Endometrium (tissue), 2 donors: ENCODE measurements around the gene AGBL3.

Experiments
- FAIRE-seq: peaks from 2 replicates; lab custom pipeline; 2012; peaks lifted over from hg19 to GRCh38; lab: Jason Lieb, UNC
- donor health status: control.
- donor health status: control.

The AGBL3 gene

DNA sequence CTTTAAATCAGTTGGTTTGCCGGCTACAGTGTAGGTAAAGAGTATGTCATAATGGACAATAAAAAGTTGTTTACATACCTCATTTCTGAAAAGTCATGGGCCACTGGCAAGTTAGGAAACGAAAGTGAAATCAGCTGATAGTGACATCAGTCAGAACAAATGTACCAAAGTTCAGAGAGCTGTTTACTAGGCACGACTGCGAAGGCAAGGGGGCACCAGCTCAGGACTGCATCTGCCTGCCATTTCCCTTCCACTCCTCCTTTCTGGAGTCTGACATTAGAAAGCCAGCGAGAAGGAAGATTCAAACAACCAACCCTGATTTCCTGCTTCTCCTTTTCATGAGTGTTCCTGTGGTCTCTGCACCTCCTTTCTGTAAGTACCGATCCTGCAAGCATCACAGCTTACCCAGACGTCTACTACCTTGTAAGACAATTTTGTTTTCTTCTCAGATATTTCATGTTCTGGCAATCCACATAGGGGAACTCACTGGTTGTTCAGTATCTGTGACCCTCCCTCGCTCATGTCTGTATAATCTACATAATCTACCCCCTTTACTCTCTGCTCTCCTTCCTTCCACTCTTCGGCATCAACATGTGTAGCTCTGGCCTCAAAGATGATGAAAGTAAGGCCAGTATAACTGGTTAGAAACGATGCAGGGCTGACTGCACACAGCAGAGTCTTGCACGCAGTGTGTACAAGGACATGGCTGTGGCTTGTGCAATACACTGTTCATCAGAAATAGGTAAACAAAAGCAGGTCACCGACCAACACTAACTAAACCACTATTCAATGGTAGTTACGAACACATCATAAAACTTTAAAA lies 161.8 kb downstream of the AGBL3 start, which contains the start of gene TMEM140:
Gene TMEM140 (plus strand): TSS at position 174 of the 823 bp plus-strand sequence. CDS start 16,370 bp downstream, outside the sequence.
- no peak for FAIRE-seq

DNA sequence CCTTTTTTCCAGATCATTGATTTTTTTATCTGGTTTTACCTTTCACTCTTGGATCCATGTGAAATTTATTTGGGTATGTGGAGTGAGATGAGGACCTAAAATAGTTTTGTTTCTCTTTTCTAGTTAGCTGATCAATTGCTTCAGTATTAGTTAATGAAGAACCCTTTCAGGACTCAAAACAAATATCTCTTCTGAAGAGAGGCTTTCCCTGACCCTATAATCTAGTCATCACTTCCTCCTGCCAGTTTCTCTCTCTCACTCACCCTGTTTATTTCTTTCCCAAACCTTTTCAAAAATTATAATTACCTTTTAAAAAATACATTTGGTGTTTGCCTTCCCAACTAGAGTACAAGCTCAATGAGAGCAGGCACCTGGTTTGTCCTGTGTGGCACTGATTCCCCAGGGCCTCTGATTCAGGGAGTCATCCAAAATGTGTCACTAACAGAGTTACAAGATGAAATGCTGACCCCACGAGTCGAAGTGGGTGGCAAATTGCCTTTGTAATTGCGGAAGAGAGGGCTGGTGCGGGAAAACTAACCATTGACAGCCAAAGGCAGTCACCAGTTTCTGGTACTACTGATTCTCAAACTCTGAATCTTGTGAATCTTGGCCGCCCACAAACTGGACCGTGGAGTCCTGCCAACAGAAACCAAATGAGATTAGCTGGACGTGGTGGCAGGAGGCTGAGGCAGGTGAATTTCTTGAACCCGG lies 163.9 kb downstream of the AGBL3 start:
- FAIRE-seq, result no peak

DNA sequence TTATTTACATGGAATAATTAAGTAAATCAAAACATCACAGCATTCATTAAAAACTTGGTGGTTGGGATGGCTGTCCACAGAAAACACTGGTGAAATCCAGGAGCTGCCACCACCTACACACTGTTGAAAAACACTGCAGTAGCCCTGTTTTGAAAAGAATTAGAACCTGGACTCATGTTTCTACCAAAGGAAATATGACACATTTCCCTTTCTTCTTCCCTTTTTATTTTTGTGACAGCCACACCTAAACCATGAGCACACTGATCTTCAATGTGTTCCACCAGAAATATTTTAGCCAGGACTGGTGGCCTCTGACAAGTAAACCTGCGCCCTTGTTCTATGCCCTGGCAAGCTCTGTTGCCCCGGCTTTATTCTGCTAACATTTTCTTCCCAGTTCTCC lies 164.8 kb downstream of the AGBL3 start:
- FAIRE-seq, result no peak

DNA sequence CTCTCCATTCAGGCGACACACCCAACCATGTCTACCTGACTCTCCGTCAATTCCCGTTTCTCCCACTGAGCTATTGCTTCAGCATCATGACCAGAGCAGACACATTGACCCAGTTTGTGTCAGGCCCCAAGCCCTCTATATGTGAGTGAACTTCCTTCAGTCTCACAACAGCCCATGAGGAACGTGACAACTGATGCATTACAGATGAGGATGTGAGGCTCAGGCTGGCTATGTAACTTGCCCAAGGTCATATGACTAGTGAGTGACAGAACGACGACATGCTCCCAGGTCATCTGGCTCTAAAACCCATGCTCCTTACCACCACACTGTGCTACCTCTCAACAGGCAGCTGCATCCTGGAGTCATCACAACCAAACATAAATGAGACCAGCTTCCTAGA lies 165.2 kb downstream of the AGBL3 start:
- FAIRE-seq, result no peak

DNA sequence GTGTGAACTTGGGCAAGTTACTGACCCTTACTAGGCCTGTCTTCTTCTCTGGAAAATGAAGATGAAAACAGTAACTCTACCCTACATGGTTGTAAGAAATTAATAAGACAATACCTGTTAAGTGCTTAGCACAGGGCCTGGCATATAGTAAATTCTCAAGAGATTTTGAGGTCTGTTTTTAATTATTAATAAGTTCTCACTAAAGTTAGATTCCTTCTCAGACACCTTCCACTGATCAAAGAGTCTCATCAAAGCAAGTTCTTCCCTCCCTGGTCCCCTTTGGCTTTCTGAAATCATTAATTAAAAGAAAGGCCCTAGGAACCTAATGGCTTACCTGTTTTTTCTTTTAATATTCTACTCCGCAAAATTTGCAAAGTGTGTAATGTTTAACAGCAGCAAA lies 166.1 kb downstream of the AGBL3 start:
- no peak for FAIRE-seq

DNA sequence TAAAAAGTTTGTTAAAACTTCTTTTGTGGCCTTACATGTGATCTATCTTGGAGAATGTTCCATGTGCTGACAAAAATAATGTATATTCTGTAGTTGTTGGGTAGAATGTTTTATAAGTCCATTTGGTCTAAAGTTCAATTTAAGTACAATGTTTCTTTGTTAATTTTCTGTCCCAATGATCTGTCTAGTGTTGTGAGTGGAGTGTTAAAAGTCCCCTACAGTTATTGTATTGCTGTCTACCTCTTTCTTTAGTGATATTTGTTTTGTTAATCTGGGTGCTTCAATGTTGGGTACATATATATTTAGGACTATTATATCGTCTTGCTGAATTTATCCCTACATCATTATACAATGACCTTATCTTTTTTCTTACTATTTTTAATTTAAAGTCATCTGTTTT lies 168.4 kb downstream of the AGBL3 start:
- no peak for FAIRE-seq

DNA sequence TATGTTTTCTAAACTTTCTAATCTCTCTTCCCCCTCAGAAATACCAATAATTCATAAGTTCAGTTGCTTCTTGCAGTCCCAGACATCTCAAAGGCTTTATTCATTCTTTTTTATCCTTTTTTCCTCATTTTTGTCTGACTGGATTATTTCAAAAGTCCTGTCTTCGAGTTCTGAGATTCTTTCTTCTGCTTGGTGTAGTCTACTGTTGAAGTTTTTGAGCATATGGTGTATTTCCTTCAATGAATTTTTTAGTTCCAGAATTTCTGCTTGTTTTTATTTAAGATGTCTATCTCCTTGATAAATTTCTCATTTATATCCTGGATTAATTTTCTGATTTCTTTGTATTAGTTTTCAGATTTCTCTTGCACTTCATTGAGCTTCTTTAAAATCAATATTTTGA lies 170.0 kb downstream of the AGBL3 start:
- no peak for FAIRE-seq

DNA sequence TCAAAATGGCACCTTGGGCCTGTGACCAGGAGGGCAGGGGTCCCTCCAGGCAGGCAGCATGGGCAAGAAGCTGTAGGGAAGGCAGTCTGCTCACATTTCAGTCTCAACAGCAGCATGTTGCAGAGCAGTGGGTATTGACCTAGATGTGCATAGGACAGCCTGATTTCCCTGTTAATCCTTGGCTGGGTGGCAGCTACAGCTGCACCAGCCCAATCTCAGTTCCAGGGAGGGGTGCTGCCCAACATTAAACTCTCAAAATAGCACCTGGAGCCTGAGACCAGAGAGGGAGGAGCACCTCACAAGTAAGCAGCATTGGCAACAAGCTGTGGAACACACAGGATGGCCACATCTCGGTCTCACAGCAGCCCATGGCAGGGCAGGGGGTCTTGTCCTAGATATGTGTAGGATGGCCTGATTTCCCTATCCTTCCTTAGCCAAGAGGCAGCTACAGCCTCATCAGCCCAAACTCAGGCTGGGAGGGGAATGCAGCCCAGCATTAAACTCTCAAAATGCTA lies 171.9 kb downstream of the AGBL3 start:
- no peak for FAIRE-seq

DNA sequence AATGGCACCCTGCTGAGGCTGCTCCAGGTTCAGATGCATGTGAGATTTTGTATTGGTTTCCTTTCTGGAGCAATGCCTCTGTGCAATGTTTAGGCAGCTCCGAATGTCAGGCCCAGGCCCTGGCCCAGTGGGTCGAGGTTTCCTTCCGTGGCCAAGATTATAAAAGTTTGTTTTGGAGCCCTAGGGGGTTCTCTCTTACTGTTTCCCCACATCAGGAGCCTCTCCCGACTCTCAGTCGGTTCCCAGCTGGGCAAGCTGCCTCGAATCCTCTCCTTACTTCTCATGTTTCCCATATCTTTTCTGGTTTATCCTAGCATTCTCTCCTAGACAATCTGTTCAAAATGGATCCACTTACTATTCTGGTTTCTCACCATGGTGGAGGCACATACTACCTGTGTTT lies 172.6 kb downstream of the AGBL3 start:
- no peak for FAIRE-seq

DNA sequence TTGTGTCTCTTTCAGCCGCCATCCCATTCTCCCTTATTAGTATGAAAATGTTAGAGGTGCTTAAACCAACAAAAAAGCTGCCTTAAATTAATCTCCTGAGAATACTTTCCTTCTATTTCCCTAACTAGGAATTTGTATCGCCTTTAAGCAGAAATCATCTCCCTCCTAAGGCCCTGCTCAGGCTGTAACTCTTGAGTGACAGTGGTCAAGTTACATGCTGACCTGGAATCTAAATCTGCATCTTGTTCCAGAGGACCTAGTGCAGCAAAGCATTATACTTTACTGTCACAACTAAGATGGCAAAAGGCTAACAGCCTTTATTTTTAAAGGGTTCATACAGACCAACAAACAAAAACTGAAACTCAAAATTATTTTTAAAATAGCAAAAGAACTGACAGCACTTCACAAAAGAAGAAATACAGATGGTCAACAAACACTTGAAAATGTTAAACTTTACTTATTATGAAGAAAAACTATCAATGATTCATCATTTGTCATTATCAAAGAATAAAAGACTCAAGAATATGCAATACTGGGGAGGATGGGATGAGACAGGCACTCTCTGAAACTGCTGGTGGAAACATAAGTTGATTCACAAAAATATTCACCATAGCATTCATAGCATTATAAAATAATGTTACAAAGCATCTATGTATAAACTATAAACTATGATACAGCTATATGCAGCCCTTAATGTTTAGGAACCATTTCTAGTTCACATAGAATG lies 173.2 kb downstream of the AGBL3 start:
- FAIRE-seq, result no peak

DNA sequence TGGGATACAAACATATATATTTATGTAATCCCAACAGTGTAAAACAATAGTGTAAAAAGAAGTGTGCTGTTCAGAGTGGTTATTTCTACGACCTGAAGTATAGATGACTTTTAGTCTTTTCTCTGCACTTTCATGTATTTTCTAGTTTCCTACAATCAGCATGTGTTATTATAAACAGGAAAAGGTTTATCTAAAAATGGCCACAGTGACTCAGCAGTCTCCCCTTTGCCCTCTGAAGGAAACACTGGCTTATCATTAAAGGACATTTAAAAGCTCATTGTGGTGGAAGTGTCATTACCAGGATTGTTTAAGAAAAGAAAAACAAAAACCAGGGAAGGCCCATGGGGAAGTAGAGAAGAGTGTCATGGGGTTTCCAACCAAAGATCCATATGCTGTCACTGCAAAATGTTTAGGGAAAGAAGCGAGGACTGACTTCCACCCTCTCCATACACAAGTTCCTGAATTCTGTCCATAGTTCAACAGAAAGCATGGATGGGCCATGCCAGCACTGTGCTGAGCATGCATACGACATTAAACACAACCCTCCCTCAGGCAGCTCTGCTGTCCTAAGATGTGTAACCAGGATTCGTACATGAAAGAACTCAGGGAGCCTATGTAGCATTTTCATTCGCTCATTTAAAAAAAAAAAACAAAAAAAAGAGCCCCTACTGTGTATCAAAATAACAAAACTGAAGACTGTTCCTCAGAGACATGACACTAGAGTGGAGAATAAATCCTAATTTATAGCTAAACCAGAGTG lies 174.0 kb downstream of the AGBL3 start:
- FAIRE-seq, result no peak

DNA sequence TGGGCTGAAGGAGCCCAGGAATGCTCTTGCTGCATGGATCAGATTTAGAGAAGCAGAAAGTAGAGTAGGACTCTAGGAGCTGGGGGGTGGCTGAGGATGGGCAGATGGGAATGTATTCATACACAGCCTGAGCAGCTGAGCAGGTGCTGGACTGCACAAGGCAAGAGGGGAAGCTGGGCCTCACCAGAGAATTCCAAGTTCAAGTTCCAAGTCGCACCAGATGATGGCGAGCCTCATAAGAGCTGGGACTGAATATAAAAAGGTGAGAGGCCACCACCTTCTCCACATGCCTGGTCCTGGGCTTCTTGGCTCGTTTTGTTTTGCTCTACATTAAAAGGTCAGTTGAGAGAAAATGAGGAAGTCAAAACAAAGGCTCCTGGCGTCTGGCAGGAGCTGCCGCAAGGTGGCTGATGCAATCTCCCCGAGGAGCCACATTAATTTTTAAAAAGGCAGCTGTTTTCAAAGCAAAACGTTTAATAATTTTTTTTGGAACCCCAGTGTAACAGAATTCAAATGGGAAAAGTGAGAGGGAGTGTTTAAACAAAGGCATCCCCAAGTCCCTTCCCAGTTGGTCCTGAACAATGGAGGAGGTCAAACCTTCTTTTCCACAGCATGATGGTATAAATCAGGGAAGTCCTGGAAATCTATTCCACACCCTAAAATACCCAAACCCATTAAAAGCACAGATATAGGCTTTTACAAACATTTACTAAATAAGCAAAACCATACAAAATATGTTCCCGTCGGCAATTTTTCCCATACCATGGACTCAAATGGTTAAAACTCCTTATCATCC lies 174.7 kb downstream of the AGBL3 start:
- FAIRE-seq, result no peak

DNA sequence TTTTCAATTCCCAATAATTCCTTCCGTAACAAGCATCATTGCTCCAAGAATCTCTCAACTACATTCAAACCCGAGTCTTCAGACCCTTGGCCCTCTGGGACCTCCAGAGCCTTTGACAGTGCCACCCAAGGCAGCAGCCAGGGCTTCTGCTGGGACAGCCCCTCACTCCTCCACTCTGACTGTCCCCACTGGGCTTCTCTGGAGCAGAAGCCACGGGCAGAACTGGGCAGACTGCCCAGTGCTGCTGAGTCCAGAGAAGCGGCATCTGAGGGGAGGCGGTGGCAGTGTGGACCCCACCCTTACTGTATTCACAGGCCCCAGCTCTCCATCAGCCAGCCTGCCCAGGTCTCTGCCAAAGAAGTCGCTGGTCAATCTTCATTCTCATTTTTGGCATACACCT lies 175.4 kb downstream of the AGBL3 start:
- no peak for FAIRE-seq

DNA sequence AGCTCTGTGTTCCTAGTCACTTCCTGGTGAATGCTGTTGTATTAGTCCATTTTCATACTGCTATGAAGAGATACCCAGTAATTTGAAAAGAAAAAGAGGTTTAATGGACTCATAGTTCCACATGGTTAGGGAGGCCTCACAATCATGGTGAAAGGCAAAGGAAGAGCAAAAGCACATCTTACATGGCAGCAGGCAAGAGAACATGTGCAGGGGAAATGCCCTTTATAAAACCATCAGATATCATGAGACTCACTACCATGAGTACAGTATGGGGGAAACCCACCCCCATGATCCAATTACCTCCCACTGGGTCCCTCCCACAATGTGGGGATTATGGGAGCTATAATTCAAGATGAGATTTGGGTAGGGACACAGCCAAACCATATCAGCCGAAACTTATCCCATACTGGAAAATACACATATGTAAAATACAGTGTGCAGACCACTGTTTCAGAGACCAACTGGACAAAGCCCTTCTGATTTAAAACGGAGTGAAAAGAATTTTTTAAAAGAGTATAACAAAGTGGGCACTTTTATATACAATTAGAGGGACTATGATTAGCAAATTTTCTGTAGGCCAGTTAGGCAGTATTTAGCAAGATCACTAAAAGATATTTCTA lies 176.2 kb downstream of the AGBL3 start:
- no peak for FAIRE-seq

DNA sequence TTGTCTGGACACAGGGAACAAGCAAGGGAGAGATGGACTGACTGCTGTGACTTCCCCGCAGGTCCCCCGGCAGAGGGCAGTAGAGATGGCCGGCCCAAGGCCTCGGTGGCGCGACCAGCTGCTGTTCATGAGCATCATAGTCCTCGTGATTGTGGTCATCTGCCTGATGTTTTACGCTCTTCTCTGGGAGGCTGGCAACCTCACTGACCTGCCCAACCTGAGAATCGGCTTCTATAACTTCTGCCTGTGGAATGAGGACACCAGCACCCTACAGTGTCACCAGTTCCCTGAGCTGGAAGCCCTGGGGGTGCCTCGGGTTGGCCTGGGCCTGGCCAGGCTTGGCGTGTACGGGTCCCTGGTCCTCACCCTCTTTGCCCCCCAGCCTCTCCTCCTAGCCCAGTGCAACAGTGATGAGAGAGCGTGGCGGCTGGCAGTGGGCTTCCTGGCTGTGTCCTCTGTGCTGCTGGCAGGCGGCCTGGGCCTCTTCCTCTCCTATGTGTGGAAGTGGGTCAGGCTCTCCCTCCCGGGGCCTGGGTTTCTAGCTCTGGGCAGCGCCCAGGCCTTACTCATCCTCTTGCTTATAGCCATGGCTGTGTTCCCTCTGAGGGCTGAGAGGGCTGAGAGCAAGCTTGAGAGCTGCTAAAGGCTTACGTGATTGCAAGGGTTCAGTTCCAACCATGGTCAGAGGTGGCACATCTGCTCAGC lies 178.2 kb downstream of the AGBL3 start:
- FAIRE-seq, result no peak

DNA sequence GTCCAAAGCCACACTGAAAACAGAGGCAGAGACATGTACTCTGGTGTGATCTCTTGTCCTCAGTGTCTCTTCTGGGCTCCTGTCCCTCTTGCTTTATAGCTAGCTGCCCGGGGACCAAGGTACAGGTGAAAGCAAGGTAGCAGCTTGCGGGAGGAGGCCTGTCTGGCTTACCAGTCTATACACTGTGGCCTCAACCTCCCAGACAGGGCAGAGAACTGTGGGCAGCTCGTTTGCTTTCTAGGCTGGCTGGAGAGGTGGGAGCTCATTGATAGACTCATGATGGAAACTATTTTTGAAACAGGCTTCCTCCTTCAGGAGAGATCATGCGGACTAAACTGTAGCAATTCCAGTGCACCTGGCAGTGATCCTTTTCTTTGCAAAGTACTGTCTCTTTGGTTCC lies 179.6 kb downstream of the AGBL3 start:
- no peak for FAIRE-seq

DNA sequence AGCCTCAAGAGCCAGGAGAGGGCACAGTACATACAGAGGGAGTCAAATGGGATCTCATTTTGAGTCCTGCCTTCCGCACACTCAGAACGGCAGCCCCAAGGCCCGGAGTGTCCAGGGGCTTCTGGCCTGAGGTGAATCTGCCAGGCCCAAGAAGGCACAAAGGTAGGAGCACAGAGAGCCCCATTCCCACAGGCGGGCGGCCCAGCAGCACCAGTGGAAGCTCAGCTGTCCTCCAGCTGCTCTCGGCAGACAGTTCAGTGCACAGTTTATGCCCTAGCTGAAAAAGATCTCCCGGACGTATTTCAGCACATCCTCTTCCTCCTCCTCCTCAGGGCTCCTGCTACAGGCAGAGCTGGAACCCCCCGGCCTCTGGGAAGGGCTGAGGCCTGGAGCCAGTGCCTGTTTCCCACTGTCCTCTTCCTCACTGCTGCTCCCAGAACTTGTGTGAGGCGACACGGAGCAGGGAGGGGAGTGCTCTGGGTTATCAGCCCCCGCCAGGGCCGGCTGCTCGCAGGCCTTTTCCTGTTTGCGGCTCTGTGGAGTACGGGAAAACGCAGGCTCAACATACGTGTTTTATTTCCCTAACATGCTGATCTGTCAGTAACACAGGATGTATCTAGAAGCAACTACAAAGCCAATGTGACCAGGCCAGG lies 180.2 kb downstream of the AGBL3 start:
- FAIRE-seq, result no peak

DNA sequence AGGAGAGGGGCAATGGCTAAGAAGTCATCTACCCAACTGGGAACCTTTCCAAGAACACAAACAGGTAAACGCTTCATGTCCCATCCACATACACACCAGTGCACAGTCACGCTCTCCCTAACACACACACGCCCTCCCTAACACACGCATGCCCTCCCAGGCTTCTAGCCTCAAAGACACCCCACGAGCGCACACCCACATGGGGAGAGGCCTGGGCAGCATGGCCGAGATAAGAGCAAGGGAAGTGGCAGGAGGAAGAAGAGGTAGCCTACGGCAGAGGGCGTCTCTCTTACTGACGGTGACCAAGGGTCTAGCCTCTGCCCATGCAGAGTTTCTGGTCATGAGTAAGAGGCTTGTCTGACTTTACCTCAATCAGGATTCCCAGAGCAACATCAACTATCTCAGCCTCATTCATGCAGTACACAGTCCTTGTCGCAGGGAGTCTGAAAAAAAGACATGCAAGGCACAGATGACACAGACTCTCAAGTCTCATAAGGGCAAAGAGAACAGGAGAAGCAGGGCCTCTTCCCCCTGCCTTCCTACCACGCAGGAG lies 181.1 kb downstream of the AGBL3 start:
- no peak for FAIRE-seq

DNA sequence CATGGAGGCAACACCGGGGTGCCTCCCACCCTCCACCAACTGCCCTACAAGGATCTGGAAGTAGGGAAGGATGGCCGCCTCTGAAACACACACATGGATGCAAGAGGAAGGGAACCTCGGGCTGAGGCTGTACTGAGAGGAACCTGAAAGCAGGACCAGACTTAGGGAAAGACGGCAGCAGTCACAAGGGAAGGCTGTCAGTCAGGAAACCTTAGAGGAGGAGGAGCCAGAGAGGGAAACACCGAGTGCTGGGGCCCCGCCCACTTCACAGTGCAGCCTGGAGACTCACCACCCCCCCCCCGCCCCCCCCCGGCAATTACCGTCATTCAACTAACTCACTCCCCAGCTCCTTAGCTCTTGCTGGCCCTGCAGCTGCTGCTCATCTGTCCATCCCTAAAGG lies 181.7 kb downstream of the AGBL3 start:
- FAIRE-seq, result no peak
